Vagina (tissue), 2 donors: ENCODE results near the gene DSCAML1. TPM values are rescaled to one million over a fixed set of nuclear protein-coding genes. Genes with fewer than 3 reads are reported as not detected.
"Not testable (repeated sequence)": the region's sequence is repeated elsewhere in the genome, so short reads cannot be mapped to it uniquely, and the experiment has no call there.

Experiments used
- DNase-seq, 2 donors: peaks; one replicate each; pipeline ENCODE4 v3.0.0-alpha.2; 2017; ENCODE audit errors: extremely low spot score in 2 of 2
- H3K27ac ChIP-seq: fragments of 200-600 bp; sonication (generic); one replicate; pipeline ENCODE4 v1.5.1; 2019
- H3K27me3 ChIP-seq: fragments of 200-600 bp; sonication (generic); one replicate; pipeline ENCODE4 v1.5.1; 2019
- H3K36me3 ChIP-seq, 2 donors: fragments of 200-600 bp; sonication (generic); one replicate each; pipeline ENCODE4 v1.5.1; 2017 to 2019
- H3K4me1 ChIP-seq: fragments of 200-600 bp; sonication (generic); one replicate; pipeline ENCODE4 v1.5.1; 2019
- H3K4me3 ChIP-seq, 2 donors: fragments of 200-600 bp; sonication (generic); 1 replicate in 1 of 2; 2 replicates in 1 of 2; pipeline ENCODE4 v1.5.1; 2016 to 2019
- H3K9me3 ChIP-seq: fragments of 200-600 bp; sonication (generic); one replicate; pipeline ENCODE4 v1.5.1; 2019
- POLR2A ChIP-seq, 2 donors: fragments of 450-650 bp; IDR thresholded peaks; one replicate each; pipeline ENCODE4 v1.6.1; 2017; ENCODE audit warnings: antibody characterized with exemption in 2 of 2, mild to moderate bottlenecking in 2 of 2, moderate library complexity in 2 of 2
- POLR2AphosphoS5 ChIP-seq, 2 donors: sonication (generic); formaldehyde crosslinking; IDR thresholded peaks; one replicate each; pipeline ENCODE4 v1.9.0; 2017; ENCODE audit warnings: antibody characterized with exemption in 2 of 2, mild to moderate bottlenecking in 2 of 2, low read depth in 1 of 2; ENCODE audit not compliant: insufficient read depth in 1 of 2
- intact Hi-C: fragments of 100-400 bp; cut with DNase I; formaldehyde crosslinking; loops from one replicate; pipeline ENCODE4 v1.15.1; 2023
- total RNA-seq: library from RNA; depleted of rRNA; stranded (reverse); fragments of >200 nt; gene quantifications from one replicate; pipeline ENCODE4 v1.2.3, GENCODE V29; 2016
- TF ChIP-seq, protein P1 (sequence below), 3 experiments: fragments of 450-650 bp in 2 of 3; fragments of 200-600 bp in 1 of 3; sonication (generic) in 1 of 3; IDR thresholded peaks; one replicate each; pipeline ENCODE4 v1.5.1; 2017 to 2019; ENCODE audit warnings: antibody characterized with exemption in 3 of 3, mild to moderate bottlenecking in 2 of 3, moderate library complexity in 2 of 3

DSCAML1 gene
- total RNA-seq, 1 donor from 2014 or later: 0.25 TPM

DNA sequence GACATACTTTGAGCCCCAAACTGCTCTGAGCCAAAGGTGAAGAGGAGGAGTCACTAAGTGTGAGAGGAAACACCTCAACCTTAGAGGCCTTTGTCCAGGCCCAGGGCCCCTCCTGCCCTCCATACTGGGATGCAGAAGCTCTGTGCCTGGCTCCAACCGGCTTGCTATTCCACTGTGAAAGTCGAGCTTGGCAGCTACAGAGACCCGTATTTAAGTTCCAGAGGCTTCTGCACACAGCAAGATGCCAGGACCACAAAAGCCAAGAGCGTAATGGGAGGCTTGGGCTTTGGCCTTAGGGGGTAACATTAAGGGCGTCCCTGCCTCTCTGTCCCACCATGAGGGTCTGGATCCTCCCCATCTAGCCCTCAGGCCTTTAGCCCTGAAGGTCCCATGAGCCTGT, 31.9 kb downstream of the DSCAML1 start:
- no peak overlapping the region for H3K27ac ChIP-seq
- intact Hi-C loops: no loop called here
- no peaks in the 10 kb centered on the region for H3K9me3 ChIP-seq

DNA sequence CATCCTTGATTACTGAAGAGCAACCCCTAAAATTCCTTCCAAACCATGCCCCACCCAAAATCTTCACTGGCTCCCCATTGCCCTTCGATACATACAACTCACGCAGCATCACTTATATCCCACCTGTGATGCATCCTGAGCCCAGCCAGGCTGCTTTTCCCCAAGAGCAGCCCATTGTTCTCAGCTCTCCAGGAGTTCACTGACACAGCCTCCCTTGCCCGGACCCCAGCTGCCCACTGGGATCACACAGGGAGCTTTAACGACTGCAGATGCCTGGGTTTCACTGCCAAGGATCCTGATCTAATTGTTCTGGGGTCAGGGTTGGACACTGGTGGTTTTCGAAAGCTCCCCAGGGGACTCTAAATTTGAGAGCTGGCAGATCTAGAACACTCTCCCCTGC, 33.6 kb downstream of the DSCAML1 start:
- H3K4me1 ChIP-seq, intact Hi-C loops, H3K27me3 ChIP-seq, H3K27ac ChIP-seq, H3K4me3 ChIP-seq, DNase-seq, H3K36me3 ChIP-seq, H3K9me3 ChIP-seq: not testable (repeated sequence)

More for the DNA sequence above, 31.9 kb downstream of the DSCAML1 start:
- Histone ChIP-seq H3K36me3 (no peaks in the 10 kb centered on the region), H3K4me1 (no peaks in the 10 kb centered on the region), H3K27me3 (no peaks in the 10 kb centered on the region), H3K4me3 (no peak overlapping the region)
- DNase-seq: no peak
- TF ChIP-seq, protein P1, sequence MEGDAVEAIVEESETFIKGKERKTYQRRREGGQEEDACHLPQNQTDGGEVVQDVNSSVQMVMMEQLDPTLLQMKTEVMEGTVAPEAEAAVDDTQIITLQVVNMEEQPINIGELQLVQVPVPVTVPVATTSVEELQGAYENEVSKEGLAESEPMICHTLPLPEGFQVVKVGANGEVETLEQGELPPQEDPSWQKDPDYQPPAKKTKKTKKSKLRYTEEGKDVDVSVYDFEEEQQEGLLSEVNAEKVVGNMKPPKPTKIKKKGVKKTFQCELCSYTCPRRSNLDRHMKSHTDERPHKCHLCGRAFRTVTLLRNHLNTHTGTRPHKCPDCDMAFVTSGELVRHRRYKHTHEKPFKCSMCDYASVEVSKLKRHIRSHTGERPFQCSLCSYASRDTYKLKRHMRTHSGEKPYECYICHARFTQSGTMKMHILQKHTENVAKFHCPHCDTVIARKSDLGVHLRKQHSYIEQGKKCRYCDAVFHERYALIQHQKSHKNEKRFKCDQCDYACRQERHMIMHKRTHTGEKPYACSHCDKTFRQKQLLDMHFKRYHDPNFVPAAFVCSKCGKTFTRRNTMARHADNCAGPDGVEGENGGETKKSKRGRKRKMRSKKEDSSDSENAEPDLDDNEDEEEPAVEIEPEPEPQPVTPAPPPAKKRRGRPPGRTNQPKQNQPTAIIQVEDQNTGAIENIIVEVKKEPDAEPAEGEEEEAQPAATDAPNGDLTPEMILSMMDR (IDR thresholded peaks at IDR 0.05): no peak
- no peak for TF ChIP-seq POLR2AphosphoS5 (IDR thresholded peaks at IDR 0.05; ENCODE audit: insufficient read depth in 1 of 2, low read depth in 1 of 2)
- TF ChIP-seq POLR2A (IDR thresholded peaks at IDR 0.05): no peak

DNA sequence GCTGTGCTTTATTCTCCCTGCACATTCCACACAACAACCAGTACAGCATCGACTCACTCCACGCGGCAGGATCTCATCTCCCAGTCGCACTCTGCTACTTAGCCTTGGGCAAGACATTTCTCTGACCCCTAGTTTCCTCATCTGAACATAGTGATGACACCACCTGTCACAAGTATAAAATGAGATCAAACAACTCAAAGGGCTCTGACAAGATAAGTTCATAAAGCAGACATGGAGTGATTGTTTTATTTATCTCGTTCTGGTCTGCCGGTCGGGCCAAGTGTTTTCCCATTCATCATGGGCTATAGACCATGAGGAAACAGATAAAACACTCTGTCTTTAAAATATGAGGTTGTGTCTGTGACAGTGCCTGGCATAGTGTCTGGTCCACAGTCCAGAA, 35.0 kb downstream of the DSCAML1 start:
- Histone ChIP-seq H3K4me3 (no peak overlapping the region), H3K36me3 (no peaks in the 10 kb centered on the region), H3K4me1 (no peaks in the 10 kb centered on the region), H3K9me3 (no peaks in the 10 kb centered on the region), H3K27ac (no peak overlapping the region), H3K27me3 (no peaks in the 10 kb centered on the region)
- intact Hi-C loops: no loop called here
- TF ChIP-seq, protein P1 (IDR thresholded peaks at IDR 0.05): no peak
- no peak for TF ChIP-seq POLR2AphosphoS5 (IDR thresholded peaks at IDR 0.05; ENCODE audit: insufficient read depth in 1 of 2, low read depth in 1 of 2)
- no peak for DNase-seq

DNA sequence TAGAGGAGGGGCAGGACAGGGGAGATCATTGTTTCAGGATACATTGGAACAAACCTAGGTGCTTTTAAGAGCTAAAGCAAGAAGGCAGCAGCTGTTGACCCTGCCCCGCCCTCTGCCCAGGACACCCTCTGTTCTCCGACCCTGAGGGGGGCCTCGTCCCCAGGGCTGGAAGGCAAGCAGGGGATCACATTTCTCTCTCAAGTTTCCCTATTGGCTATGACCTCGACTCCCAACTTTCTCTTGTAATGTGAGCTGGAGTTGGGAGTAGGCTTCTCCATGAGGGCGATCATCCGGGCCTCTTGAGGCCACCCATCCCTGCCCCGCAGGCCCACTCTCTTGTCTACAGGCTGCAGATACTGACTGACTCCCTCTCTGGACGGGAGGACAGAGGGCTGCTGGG, 37.7 kb downstream of the DSCAML1 start:
- H3K36me3 ChIP-seq: no peaks in the 10 kb centered on the region
- intact Hi-C loops: no loop called here
- no peaks in the 10 kb centered on the region for H3K9me3 ChIP-seq
- H3K27ac ChIP-seq: no peak overlapping the region
- H3K4me3 ChIP-seq: no peak overlapping the region
- TF ChIP-seq, protein P1 (IDR thresholded peaks at IDR 0.05): no peak
- TF ChIP-seq POLR2A (IDR thresholded peaks at IDR 0.05): no peak
- no peak for TF ChIP-seq POLR2AphosphoS5 (IDR thresholded peaks at IDR 0.05; ENCODE audit: insufficient read depth in 1 of 2, low read depth in 1 of 2)
- H3K27me3 ChIP-seq: no peaks in the 10 kb centered on the region
- H3K4me1 ChIP-seq: no peaks in the 10 kb centered on the region
- no peak for DNase-seq

DNA sequence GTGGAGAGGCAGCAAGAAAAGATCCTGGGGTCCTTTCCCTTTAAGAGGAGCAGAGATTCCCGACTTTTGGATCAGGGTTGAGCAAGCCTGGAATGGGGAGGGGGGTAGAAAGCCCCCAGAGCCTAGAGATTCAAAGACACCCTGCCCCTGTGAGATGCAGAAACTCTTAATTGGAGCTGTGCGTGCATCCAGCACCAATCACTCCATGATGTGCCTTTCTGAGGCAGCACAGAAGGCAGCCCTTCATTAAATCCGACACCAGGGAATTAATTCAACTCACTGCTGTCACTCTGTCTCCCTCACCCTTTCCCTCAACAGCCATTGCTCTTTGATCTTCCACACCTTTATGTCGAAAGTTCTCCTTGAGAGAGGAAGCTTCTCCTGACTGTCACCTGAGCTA, 43.0 kb downstream of the DSCAML1 start:
- intact Hi-C loops: no loop called here
- no peaks in the 10 kb centered on the region for H3K27me3 ChIP-seq
- H3K4me3 ChIP-seq: no peak overlapping the region
- no peak overlapping the region for H3K27ac ChIP-seq
- TF ChIP-seq POLR2AphosphoS5 (IDR thresholded peaks at IDR 0.05; ENCODE audit: insufficient read depth in 1 of 2, low read depth in 1 of 2) (no peak), POLR2A (IDR thresholded peaks at IDR 0.05) (no peak)
- TF ChIP-seq, protein P1 (IDR thresholded peaks at IDR 0.05): no peak
- H3K9me3 ChIP-seq: no peaks in the 10 kb centered on the region
- H3K4me1 ChIP-seq: no peaks in the 10 kb centered on the region
- DNase-seq: no peak
- H3K36me3 ChIP-seq: no peaks in the 10 kb centered on the region
